GM18507 (cell line): ENCODE data around the gene SLC17A6.

Experiments
- DNase-seq: peaks from one replicate; pipeline ENCODE4 v3.0.0; 2011; ENCODE audit warnings: low read depth; ENCODE audit not compliant: insufficient read length; ENCODE audit errors: extremely low spot score
- FAIRE-seq: peaks from 2 replicates; lab custom pipeline; 2011; peaks lifted over from hg19 to GRCh38; lab: Jason Lieb, UNC

SLC17A6 gene

GRCh38 chr11:22337596-22338485 is at the start of gene SLC17A6:
Gene SLC17A6 (plus strand): TSS chr11:22338381. CDS start chr11:22338534, 153 bp downstream.
- FAIRE-seq (no peak), DNase-seq (no peak)

- FAIRE-seq (no peak), DNase-seq (no peak)
Measured at GRCh38 chr11:22302368-22302767, 35.8 kb upstream of the SLC17A6 start.

- FAIRE-seq (peak; percentile 66), DNase-seq (no peak)
Measured at GRCh38 chr11:22304337-22304961, 33.7 kb upstream of the SLC17A6 start.

- DNase-seq (no peak), FAIRE-seq (no peak)
Measured at GRCh38 chr11:22317656-22318055, 20.5 kb upstream of the SLC17A6 start.

- FAIRE-seq = no peak
- no peak for DNase-seq
Measured at GRCh38 chr11:22331771-22332170, 6.4 kb upstream of the SLC17A6 start.

- FAIRE-seq = no peak
- DNase-seq = no peak
Measured at GRCh38 chr11:22336587-22336986, 1.6 kb upstream of the SLC17A6 start.

- DNase-seq = no peak
- no peak for FAIRE-seq
Measured at GRCh38 chr11:22339611-22340010, 1.4 kb downstream of the SLC17A6 start.

- no peak for FAIRE-seq
- DNase-seq = no peak
Measured at GRCh38 chr11:22340235-22340634, 2.1 kb downstream of the SLC17A6 start.

- no peak for DNase-seq
- FAIRE-seq = no peak
Measured at GRCh38 chr11:22340701-22341587, 2.8 kb downstream of the SLC17A6 start.

- FAIRE-seq (no peak), DNase-seq (no peak)
Measured at GRCh38 chr11:22341588-22341931, 3.4 kb downstream of the SLC17A6 start.

GRCh38 chr11:22342211-22343031 is 4.2 kb downstream of the SLC17A6 start:
- FAIRE-seq = no peak
- no peak for DNase-seq

- FAIRE-seq (no peak), DNase-seq (no peak)
Measured at GRCh38 chr11:22343032-22343324, 4.8 kb downstream of the SLC17A6 start.

GRCh38 chr11:22343371-22344032 is 5.3 kb downstream of the SLC17A6 start:
- FAIRE-seq = no peak
- no peak for DNase-seq

- FAIRE-seq = no peak
- DNase-seq = no peak
Measured at GRCh38 chr11:22344081-22344480, 5.9 kb downstream of the SLC17A6 start.

- FAIRE-seq (no peak), DNase-seq (no peak)
Measured at GRCh38 chr11:22346282-22346681, 8.1 kb downstream of the SLC17A6 start.

GRCh38 chr11:22347857-22348487 is 9.8 kb downstream of the SLC17A6 start:
- DNase-seq = no peak
- no peak for FAIRE-seq

GRCh38 chr11:22349491-22349890 is 11.3 kb downstream of the SLC17A6 start:
- no peak for FAIRE-seq
- DNase-seq = no peak

GRCh38 chr11:22359295-22359694 is 21.1 kb downstream of the SLC17A6 start:
- no peak for DNase-seq
- FAIRE-seq = no peak

GRCh38 chr11:22371160-22371559 is 33.0 kb downstream of the SLC17A6 start:
- no peak for FAIRE-seq

More at GRCh38 chr11:22371160-22371559, 33.0 kb downstream of the SLC17A6 start:
- no peak for DNase-seq
